Cortex of kidney (tissue), 1 donor: ENCODE measurements around the gene EPB41L1.

Experiments
- DNase-seq: peaks from one replicate; lab custom pipeline; 2025; lab: John Stamatoyannopoulos, UW

The EPB41L1 gene

DNA sequence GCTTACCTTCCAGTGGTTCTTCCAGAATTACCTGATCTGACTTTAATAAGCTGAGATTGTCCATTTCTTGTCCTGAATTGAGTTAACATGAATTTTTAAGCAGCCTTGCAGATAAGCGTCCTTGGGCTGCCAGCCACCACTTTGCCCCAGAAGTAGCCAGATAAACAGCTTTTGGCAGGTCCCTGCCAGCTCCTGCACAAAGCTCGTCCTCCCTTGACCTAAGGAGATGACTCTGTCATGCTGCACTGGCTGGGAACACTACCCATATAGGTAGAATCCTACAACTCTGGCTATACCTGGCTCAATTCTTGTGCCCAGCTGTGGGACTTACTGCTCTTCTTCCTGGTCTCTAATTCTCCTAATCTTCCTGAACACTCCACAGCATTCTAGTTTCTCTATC lies 42.1 kb downstream of the EPB41L1 start:
- DNase-seq: no peak

DNA sequence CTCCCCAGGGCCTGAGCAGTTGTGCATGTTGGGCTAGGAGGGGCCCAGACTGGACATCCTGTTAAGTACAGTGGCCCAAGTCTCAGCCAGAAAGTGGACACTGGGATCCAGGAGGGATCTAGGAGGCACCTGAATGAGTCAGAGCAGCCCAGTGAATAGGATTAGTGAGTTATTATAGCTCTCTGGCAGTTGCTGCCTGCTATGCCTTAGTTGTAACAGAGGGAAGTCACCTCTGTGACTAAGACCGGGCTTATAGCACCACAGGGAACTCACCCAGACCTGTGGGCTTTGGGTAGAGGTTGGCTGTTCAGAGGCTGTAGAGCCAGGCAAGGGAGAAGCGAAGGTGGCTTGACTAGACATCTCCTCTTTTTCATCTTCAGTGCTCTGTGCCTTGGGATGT lies 42.7 kb downstream of the EPB41L1 start:
- no peak for DNase-seq

DNA sequence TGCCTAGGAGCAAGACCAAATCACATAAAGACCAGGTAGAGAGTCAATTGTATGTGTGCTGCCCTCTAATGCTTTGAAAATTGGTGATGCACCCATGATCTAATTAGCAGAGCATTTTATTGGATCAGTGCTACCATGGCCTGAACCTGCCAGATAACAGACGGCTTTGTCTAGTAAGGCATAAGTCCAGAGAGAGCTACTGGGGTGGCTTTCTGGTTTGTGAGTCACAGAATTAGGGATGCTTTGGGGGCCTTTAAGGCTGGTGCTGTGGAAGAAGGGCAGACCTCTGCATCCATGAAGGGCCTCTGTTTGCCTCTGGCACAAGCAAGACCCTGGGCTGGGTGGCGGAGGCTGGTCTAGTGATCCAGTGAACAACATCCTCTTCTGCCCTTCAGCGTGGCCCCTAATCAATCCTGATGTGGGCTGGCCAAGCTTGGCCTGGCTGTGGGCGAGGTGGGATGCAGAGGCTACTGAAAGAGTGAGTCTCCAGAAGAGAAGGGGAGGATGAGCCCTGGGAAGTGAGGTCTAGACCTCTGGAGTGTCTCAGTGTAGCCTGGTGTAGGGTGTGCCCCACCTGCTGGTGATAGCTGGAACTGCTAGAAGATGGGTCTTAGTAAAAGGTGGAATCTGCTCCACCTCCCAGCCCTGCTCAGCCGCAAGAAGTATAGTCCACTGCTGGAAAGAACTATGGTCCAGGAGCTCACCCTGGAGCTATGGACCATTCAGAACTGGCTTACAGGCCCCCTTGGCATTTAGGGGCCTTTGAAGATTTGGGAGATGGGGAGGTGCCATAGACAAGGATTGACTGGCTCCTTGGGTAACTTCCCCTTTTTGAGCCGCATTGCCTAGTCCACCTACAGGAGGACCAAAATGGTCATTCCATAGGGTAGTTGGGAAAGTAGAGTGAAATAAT lies 45.1 kb downstream of the EPB41L1 start:
- DNase-seq: no peak

DNA sequence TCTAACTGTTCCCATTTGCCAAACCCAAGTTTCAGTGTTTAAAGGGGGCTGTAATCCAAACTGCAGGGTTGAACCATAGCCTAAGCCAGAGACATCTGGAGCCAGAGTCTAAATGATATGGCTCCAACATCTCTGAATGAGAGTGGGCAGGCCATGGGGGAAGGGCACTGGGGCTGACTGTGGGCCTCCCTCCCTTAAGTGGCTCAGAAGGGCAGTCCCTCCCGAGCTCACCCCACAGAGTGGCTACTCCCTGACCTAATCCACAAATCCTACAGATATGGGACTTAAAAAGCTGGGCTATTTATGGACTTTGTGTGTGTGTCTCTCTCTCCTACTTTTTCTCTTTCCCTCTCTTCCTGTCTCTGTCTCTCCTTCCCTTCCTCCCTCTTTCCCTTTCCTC lies 45.9 kb downstream of the EPB41L1 start:
- no peak for DNase-seq

DNA sequence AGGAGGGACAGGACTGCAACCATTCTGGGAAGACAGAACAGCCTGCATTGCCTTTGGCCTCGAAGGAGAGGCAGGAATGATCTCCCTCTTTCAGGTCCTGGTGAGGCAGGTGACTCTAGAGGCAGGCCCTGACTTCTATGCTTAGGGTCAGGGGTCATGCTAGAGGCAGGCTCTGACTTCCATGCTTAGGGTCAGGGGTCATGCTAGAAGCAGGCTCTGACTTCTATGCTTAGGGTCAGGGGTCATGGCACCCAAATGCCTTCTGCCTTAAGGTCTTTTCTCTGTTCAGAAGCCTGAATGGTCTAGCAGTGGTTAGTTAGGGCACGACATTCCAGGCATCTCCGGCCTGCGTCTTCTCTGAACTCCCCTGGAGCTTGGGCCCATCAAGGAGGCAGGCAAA lies 46.7 kb downstream of the EPB41L1 start:
- DNase-seq: no peak

DNA sequence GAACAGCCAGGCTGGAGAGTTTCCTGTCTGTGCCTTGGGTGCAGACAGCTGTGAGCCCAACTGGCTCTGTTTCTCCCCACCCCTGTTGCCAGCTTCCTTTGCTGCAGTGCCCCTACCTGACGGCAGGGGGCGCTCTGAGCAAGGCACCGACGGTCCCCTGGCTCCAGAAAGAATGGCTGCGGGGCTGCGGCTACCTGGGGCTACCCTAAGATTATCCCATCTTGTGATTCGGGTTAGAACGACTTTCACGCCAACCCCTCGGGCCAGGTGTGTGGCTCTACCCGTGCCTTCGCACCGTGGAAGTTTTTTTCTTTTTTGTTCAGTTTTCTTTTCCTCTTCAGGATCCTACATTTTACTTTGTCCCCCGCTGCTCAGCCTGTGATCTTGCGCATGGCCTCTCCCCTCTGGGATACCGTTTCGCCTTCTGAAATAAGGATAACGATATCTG lies 48.4 kb downstream of the EPB41L1 start:
- no peak for DNase-seq

DNA sequence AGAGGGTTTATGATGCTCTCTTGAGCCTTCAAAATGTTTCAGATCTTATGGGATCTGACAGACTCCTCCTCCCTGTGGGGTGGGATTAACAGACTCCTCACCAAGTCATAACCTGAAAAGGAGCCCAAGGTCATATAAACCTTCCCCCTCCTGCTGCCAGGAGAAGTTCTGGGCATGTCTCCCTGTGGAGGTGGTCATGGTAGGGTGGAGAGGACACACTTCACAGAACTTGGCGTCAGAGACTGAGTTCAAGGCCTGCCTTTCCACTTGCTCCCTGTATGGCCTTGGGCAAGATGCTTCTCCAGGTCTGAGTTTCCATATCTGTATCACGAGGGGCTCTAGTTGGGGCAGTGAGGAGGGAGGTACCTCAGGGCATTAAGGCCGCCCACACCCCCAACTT lies 49.3 kb downstream of the EPB41L1 start:
- no peak for DNase-seq

DNA sequence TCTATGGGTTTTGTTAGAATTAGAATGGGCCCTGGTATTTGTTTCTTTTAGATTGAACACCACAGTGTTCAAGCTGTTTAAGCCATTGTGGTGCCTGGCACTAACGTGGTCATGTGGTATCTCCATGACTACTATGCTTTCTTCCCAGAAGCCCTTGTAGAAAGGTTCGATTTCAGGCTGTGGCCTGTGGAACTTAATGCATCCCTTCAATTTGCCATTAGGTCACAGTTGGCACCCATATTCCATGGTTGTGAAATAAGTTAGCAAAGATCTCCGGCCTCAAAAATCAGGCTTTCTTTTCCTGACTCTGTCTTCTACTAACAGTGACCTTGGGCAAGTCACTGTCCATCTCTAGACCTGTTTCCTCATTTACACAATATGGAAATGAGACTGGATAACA lies 50.5 kb downstream of the EPB41L1 start:
- DNase-seq: no peak

DNA sequence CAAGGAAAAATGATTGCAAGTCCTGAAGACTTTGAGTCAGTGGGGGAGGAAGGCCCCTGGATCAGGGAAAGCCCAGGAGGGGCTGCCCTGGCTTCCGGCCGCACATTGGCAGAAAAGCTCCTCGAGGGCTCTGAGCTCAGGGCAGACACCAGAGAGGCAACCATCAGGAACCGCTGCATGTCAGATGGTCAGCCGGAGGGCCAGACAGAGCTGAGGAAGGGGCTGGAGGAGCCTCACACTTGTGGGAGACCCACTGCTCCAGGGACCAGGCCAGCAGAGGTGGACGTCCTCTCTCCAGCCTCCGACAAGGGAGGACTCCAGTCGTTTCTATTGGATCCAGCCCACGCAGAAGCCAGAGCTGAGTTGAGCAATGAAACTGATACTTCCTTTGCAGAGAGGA lies 51.5 kb downstream of the EPB41L1 start:
- no peak for DNase-seq

DNA sequence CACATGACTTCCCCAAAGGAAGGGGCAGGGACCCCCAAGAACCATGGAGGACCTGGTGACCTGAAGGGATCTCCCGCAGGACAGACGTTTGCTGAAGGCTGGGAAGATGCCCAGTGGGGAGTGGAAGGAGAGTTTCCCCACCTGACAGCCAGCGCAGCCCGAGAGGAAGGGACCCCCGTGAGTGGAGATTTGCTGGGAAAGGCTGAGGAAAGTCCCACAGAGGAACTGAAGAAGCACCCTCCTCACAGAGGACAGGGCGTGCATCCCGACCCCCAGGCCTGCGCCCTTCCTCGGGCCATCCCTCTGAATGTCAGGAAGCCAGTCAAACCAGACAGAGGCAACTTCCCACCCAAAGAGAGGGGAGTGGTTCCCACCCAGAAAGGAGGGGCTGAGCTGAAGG lies 52.1 kb downstream of the EPB41L1 start:
- DNase-seq: no peak

DNA sequence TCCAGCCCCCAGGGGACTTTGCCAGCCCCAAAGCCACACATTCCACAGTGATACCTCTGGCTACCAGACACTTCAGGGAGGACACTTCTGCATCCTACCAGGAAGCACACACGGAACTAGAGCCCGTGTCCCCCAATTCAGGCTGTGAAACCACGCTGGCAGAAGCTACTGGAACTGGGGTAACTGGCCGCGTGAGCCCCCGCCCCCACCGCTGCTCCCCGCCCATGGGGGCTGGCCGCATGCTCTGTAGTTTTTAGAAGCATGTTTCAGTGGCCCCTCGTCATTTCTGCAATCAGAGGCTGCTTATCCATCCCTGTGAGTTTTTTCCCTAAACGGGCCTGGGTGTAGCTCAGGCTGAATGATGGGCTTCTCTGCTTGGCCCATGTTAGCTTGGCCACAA lies 53.1 kb downstream of the EPB41L1 start:
- no peak for DNase-seq

DNA sequence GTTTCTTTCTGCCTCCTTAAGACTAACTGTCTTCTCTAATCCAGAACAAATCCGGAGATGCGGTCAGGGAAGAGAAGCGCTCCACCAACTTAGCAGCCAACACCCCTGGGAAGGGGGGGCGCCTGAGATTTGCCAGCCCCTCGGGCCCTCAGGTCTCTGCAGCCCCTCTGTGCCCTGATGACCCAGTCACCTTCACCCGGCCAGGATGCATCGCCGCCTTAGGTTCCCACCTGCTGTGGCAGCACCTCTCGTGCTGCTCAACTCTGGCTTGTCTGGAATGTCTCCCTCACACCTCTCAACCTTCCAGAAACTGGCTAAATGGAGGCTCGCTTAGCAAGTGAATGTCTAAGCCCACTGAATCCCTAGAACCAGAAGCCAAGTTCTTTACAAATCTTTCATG lies 53.7 kb downstream of the EPB41L1 start:
- no peak for DNase-seq

DNA sequence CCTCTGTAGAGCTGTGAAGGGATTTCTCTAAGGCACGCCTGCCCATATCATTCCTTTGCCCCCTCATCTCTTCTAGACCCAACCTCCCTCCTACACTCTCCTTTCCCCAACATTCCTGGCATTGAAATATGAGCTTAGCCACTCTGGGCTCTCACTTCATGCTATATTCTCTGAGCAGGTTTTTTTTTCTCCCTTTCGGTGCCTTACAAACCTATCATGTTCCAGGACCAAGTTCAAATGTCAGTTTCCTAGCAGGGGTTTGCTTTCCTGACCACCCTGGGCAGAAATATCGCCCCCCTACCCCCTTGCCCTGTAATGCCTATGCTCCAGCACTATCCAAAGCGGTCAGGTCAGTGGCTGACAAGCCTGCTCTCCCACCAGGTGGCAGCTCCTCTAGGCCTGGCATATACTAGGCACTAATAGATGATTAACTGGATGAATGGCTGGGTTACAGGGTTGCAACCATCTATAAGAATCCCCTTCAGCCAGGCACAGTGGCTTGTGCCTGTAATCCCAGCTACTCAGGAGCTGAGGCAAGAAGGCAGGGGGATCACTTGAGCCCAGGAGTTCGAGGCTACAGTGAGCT lies 56.0 kb downstream of the EPB41L1 start:
- peak; percentile 5 for DNase-seq

DNA sequence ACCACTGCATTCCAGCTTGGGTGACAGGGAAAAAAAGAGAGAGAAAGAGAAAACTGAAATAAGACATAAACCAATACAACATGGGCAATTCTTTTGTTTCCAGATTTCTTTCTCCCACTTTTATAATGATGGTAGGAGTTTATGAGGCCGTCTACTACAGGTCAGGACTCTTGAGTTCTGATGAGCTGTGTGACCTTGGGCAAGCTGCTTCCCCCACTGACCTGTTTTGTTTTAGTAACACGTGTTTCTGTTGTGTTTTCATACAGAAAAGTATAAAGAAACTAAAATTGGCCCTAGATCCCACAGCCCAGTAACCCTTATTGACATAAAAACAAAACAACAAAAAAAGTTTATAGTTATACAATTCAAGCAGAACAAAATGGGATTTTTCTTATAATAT lies 58.8 kb downstream of the EPB41L1 start:
- no peak for DNase-seq

DNA sequence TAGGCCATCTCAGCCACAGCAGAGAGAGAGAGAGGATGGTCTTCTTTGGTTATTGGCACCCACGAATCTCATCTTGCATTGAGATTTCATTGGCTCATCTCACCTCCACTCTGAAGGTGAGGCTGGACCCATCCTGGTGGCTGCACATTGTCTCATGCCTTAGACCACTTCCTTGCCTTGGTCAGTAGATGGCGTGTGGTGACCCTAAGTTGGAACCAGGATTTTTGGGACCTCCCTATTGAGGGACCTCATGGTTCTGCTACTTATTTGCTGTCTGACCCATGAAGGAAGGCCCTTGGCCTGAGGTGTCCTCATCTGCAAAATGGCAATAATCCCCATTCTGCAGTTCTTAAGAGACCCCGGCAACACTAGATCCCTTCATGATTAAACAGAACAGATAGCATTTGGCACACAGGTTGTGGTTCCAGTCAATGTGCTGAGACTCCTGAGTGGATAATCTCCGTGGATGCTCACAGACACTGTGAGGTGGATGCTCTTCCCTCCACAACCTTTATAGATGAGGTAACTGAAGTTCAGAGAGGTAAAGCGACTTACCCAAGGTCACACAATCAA lies 60.2 kb downstream of the EPB41L1 start:
- no peak for DNase-seq

DNA sequence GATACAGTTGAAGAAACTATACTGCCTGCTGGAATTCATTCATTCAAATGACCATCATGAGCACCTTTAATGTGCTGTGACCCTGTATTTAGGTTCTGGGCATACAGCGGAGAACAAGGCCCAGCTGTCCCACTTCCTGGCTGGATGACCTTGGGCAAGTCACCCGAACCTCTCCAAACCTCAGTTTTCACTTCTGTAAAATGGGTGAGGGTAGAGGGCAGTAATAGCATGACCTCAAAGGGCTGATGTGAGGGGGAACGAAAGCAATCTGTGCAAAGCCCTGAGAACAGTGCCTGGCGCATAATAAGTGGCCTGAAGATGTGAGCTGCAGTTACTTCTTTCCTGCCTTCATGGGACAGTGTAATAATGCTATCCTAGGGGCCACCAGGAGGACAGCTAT lies 61.2 kb downstream of the EPB41L1 start:
- DNase-seq: no peak

DNA sequence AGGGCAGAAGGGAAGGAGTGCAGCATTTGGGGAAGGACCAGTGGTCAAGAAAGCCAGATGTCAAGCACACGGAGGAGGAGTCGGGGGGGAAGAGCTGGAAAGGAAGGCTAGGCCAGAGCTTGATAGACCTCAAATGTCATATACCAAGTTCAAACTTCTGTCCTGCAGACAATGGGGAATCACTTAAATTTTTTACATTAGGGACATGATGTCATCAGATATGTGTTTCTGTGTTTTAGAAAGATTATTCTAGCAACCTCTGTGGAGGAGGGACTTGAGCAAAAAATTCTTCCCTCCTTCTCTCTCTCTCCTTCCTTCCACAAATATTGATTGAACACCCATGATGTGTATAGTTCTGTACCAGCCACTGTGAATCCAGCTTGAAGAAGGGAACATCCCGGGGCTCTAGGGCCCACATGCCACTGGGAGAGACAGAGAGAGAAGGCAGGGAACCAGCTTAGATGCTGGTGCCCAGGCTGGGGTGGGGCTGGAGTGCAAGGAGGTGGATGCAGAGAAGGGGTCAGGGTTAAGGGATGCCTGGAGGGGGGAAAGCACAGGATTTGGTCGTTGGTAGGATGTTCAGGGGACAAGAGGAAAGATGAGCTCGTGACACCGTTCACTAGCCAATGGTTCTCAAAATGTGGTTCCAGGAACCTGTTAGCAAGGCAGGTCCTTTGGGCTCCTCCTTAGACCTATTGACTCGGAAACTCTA lies 61.9 kb downstream of the EPB41L1 start:
- no peak for DNase-seq

DNA sequence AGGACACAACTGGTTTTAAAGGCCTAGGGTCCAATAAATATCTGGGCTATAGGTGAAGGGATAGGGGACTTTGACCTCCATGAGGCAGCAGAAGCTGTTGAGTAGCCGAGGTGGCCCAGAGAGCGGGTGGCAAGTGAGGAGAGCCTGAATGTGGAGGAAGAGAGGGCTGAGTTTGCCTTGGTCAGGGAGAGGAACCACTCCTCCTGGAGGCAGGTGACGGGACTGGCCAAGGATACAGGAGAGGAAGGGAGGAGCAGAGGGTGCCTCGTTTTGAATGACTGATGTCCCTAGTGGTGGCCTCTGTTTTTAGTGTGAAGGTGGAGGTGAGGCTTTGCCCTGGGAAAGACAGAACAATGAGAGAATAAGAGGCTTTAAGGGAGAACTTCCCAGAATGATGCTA lies 62.7 kb downstream of the EPB41L1 start:
- no peak for DNase-seq

DNA sequence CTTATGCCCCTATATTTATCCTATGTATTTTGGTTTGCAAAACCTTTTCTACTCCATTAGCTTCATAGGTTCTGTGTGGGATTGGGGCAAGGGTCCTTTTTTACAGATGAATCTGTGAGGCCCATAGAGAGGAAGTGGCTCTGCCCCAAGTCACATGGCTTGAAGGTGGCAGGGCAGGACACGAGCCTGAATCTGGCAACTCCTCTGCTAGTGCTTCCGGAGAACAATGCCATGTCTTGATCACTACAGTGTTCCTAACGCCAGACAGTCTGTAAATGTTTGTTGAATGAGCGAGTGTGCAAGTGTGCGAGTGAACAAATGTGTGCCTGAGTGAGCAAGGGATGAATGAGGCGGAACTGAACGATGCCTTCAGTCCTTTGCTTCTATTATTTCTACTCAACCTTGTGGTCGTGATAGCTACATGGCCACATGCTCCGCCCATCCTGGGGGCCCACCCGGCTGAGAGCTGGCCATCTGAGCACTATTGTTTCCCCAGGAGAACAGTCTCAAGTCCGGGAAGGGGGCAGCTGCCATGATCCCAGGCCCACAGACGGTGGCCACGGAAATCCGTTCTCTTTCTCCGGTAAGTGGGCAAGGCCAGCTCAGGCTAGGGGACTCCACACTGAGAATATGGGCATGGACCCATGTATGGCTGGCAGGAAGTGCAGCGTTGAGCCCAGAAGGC lies 64.0 kb downstream of the EPB41L1 start:
- no peak for DNase-seq

DNA sequence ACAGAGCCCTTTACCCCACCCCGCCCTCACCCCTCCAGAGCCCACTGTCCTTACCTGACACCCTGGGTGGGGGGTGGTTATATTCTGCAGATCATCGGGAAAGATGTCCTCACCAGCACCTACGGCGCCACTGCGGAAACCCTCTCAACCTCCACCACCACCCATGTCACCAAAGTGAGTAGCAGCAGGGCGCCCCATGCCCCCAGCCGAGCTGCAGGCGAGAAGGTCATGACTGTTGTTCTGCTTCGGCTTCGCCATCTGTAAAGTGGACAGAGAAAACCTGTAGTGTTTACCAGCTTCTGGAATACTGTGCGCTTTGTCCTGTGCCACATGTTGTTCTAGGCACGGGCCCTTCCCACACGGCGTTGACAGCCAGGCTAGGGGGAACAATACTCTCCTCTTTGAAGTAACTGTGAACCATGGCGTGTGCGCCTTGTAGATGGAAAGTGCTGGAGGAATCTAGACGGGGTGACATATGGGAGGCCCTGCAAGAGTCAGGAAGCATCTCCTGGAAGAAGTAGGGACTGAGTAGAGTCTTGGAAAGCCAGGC lies 65.2 kb downstream of the EPB41L1 start:
- DNase-seq: no peak

DNA sequence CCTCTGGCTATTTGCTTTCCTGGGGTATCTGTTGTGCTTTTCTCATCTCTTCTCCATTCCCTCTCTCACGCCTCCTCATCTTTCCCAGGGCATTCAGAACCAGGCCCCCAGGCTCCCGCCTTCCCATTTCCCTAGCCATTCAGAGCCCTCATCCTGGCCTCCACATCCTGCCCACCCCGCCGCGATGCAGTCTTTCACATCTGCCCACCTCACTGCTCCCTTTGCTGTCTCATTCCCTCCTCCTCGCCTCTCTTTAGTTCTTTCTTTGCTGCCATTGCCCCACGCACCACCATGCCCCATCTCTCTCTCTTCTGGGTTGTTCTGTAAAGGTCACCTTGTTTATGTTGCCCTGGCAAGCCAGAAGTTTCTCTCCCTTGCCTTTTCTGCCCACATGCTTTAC lies 71.1 kb downstream of the EPB41L1 start:
- DNase-seq: no peak

DNA sequence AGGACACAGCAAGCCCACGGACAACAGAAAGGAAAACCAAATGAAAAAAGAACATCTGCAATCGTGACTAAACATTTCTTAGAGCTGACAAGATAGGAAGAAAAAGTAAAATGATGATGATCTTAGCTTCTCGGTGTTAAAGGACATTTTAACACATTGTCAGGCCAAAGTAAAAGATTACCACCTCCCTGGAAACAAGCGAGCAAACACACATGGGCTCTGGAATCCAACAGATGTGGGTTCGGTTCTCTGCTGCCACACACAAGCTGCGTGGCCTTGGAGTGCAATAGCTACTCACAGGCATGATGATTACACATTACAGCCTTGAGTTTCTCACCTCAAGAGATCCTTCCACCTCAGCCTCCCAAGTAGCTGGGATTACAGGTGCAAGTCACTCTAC lies 74.2 kb downstream of the EPB41L1 start:
- DNase-seq: no peak
